Tibial artery (tissue), 4 donors: ENCODE data around the gene IGSF1.

Experiments
- DNase-seq, 2 donors: peaks; one replicate each; pipeline ENCODE4 v3.0.0-alpha.2; 2019
- H3K27ac ChIP-seq, 2 donors: fragments of 200-600 bp; sonication (generic) in 1 of 2; 1 replicate in 1 of 2; 2 replicates in 1 of 2; pipeline ENCODE4 v1.5.1; 2018 to 2019; ENCODE audit warnings: mild to moderate bottlenecking in 1 of 2
- H3K27me3 ChIP-seq, 2 donors: fragments of 200-600 bp; sonication (generic) in 1 of 2; one replicate each; pipeline versions ENCODE4 v1.5.1 to v1.6.0; 2016 to 2019
- H3K36me3 ChIP-seq, 3 donors: fragments of 200-600 bp; sonication (generic) in 2 of 3; one replicate each; pipeline ENCODE4 v1.5.1; 2016 to 2019; ENCODE audit warnings: mild to moderate bottlenecking in 2 of 3
- H3K4me1 ChIP-seq, 4 donors: fragments of 200-600 bp; sonication (generic) in 2 of 4; 1 replicate in 3 of 4; 2 replicates in 1 of 4; pipeline ENCODE4 v1.5.1; 2016 to 2019
- H3K4me3 ChIP-seq, 2 donors: fragments of 200-600 bp; sonication (generic) in 1 of 2; 1 replicate in 1 of 2; 2 replicates in 1 of 2; pipeline ENCODE4 v1.5.1; 2018 to 2019; ENCODE audit warnings: mild to moderate bottlenecking in 2 of 2
- H3K9me3 ChIP-seq, 3 donors: fragments of 200-600 bp; sonication (generic) in 1 of 3; one replicate each; pipeline ENCODE4 v1.5.1; 2016 to 2019
- CTCF ChIP-seq, 2 experiments: fragments of 200-600 bp in 1 of 2; fragments of 450-650 bp in 1 of 2; IDR thresholded peaks; one replicate each; pipeline ENCODE4 v1.5.1; 2017 to 2019; ENCODE audit warnings: antibody characterized with exemption in 2 of 2, mild to moderate bottlenecking in 1 of 2, moderate library complexity in 1 of 2
- intact Hi-C: fragments of 100-400 bp; cut with DNase I; formaldehyde crosslinking; loops from one replicate; pipeline ENCODE4 v1.15.0; 2023; ENCODE audit warnings: low total_unique reads

Gene IGSF1

GRCh38 chrX:131227608-131228007, 61.5 kb downstream of the IGSF1 start:
- TF ChIP-seq CTCF (IDR thresholded peaks at IDR 0.05), result no peak
- H3K4me1 ChIP-seq, result no peaks in the 10 kb centered on the region
- H3K4me3 ChIP-seq, result no peak overlapping the region
- H3K36me3 ChIP-seq, result no peaks in the 10 kb centered on the region
- no peak overlapping the region for H3K27ac ChIP-seq
- H3K27me3 ChIP-seq, result no peaks in the 10 kb centered on the region
- intact Hi-C loops, result no loop called here
- H3K9me3 ChIP-seq, result no peaks in the 10 kb centered on the region
- DNase-seq, result no peak

- intact Hi-C loops, result no loop called here
- Histone ChIP-seq H3K27ac (no peak overlapping the region), H3K4me3 (no peak overlapping the region), H3K36me3 (no peaks in the 10 kb centered on the region), H3K9me3 (no peaks in the 10 kb centered on the region), H3K4me1 (no peaks in the 10 kb centered on the region), H3K27me3 (no peaks in the 10 kb centered on the region)
- DNase-seq, result no peak
- no peak for TF ChIP-seq CTCF (IDR thresholded peaks at IDR 0.05)
Observed at GRCh38 chrX:131226591-131226990, 62.5 kb downstream of the IGSF1 start.

DNA sequence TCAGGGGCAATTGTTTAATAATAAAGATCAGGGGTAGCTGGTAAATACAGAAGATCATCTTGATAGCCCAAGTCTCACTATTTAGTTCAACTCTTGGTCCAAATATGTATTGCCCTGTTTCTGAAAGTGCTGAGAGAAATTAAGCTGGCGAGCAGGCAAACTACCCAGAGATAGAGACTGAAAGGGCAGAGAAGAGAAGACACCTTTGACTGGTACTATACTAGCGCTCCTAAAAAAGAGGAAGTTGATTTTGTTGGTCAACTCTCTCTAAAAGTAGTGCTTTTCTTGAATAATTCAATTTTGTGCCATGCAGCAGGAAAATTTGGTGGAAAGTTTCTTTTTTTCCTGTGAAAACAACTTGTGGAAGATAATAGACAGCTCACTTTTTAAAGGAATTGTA, 64.0 kb downstream of the IGSF1 start:
- Histone ChIP-seq H3K27ac (no peak overlapping the region), H3K27me3 (no peaks in the 10 kb centered on the region), H3K36me3 (no peaks in the 10 kb centered on the region), H3K4me3 (no peak overlapping the region), H3K9me3 (no peaks in the 10 kb centered on the region), H3K4me1 (no peaks in the 10 kb centered on the region)
- TF ChIP-seq CTCF (IDR thresholded peaks at IDR 0.05), result no peak
- intact Hi-C loops, result no loop called here
- DNase-seq, result no peak
